CD4-positive, alpha-beta T cell (primary cell): ENCODE measurements around the gene TSPYL4. TPM values are rescaled to one million over a fixed set of nuclear protein-coding genes. Genes with fewer than 3 reads are reported as not detected.

Experiments used
- ATAC-seq: fragments of 200-7000 bp; cut with Tn5 transposase; one replicate; pipeline ENCODE4 v1.10.0; 2022; ENCODE audit warnings: mild to moderate bottlenecking; ENCODE audit not compliant: poor library complexity
- CTCF ChIA-PET: fragments of 350-600 bp; sonication (Branson Sonifier 250); formaldehyde crosslinking; loops from one replicate; lab custom pipeline; 2021; ENCODE audit warnings: antibody characterized with exemption, inconsistent platforms; lab: Charles Lee
- POLR2A ChIA-PET: fragments of 350-600 bp; sonication (Branson Sonifier 250); formaldehyde crosslinking; loops from one replicate; lab custom pipeline; 2021; ENCODE audit warnings: antibody characterized with exemption, inconsistent platforms; lab: Charles Lee
- DNase-seq, 14 experiments: peaks; one replicate each; pipeline ENCODE4 v3.0.0-alpha.2; 2013 to 2020; ENCODE audit warnings: mixed read lengths in 2 of 14
- H3K27ac ChIP-seq, 2 donors: one replicate each; pipeline versions ENCODE4 v1.5.1 to v1.7.0; 2013; ENCODE audit warnings: low read length in 2 of 2, low read depth in 1 of 2, mild to moderate bottlenecking in 1 of 2
- H3K27me3 ChIP-seq, 2 experiments: 1 replicate in 1 of 2; 2 replicates in 1 of 2; pipeline versions ENCODE4 v1.6.1 to v1.7.0; 2013; ENCODE audit warnings: low read length in 2 of 2, control low read depth in 1 of 2, mild to moderate bottlenecking in 1 of 2, moderate library complexity in 1 of 2; ENCODE audit not compliant: insufficient read depth in 2 of 2, control insufficient read depth in 1 of 2
- H3K36me3 ChIP-seq: one replicate; pipeline ENCODE4 v1.6.1; 2013; ENCODE audit warnings: low read length, control low read depth; ENCODE audit not compliant: insufficient read depth
- H3K4me1 ChIP-seq: one replicate; pipeline ENCODE4 v1.6.1; 2013; ENCODE audit warnings: low read length, control low read depth; ENCODE audit not compliant: insufficient read depth
- H3K4me3 ChIP-seq: one replicate; pipeline ENCODE4 v1.5.1; 2013; ENCODE audit warnings: mild to moderate bottlenecking, low read length, moderate library complexity
- H3K9me3 ChIP-seq, 2 experiments: 1 replicate in 1 of 2; 2 replicates in 1 of 2; pipeline versions ENCODE4 v1.6.1 to v1.7.0; 2013; ENCODE audit warnings: low read length in 2 of 2, mild to moderate bottlenecking in 2 of 2, control low read depth in 1 of 2, moderate library complexity in 1 of 2; ENCODE audit not compliant: control insufficient read depth in 1 of 2, insufficient read depth in 1 of 2
- H3K27ac Mint-ChIP-seq: one replicate; pipeline ENCODE4 v1.8.0; 2020; ENCODE audit warnings: mixed read lengths
- H3K27me3 Mint-ChIP-seq: one replicate; pipeline ENCODE4 v1.8.0; 2021; ENCODE audit warnings: mixed read lengths
- H3K36me3 Mint-ChIP-seq: one replicate; pipeline ENCODE4 v1.8.0; 2021; ENCODE audit warnings: low read depth, mixed read lengths
- H3K4me1 Mint-ChIP-seq: one replicate; pipeline ENCODE4 v1.8.0; 2021; ENCODE audit warnings: low read depth, mixed read lengths
- H3K4me3 Mint-ChIP-seq: one replicate; pipeline ENCODE4 v1.8.0; 2020; ENCODE audit warnings: mild to moderate bottlenecking, mixed read lengths
- H3K9me3 Mint-ChIP-seq: one replicate; pipeline ENCODE4 v1.8.0; 2020; ENCODE audit warnings: mixed read lengths
- intact Hi-C, 2 experiments: fragments of 100-400 bp; cut with DNase I in 1 of 2; cut with micrococcal nuclease in 1 of 2; formaldehyde crosslinking; loops; one replicate each; pipeline versions ENCODE4 v1.15.1 to v1.9.0; 2023 to 2025; cut with DNase I, micrococcal nuclease
- total RNA-seq, 174 experiments: library from RNA in 2 of 174; stranded (reverse) in 2 of 174; gene quantifications; one replicate each; pipeline ENCODE4 v1.2.3 and lab custom pipeline; 2021 to 2026
- TF ChIP-seq, protein P1 (sequence below): fragments of 200-600 bp; IDR thresholded peaks from one replicate; pipeline ENCODE4 v1.8.0; 2022; ENCODE audit warnings: antibody characterized with exemption, mild to moderate bottlenecking

Gene TSPYL4
- total RNA-seq, 2 experiments from 2014 or later: 35.9 to 37.7 TPM

DNA sequence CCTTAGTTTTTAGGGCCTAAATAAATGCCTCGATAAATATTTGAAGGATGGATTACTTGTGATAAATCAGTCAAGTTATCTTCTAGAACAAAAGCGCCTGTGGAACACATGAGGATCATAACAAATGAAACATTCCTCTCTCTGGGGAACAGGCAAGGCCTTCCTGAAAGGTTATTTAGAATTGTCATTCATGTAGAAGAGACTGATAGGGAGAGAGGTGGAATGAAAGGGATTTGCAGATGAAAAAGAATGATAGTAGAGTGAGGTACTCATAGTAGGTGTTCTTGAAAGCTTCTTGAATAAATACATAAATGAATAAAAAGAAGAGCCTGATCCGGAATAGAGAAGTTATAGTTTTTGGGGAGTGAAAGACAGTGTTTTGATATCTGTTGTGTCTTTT is 30.5 kb downstream of the TSPYL4 start:
- POLR2A ChIA-PET: no interaction called here
- no peaks in the 10 kb centered on the region for H3K27me3 Mint-ChIP-seq
- CTCF ChIA-PET: no interaction called here
- H3K27ac Mint-ChIP-seq: no peak overlapping the region
- Histone ChIP-seq H3K36me3 (peaks cover 34% of the 10 kb centered on the region), H3K27ac (no peak overlapping the region), H3K4me1 (no peaks in the 10 kb centered on the region), H3K4me3 (no peak overlapping the region), H3K9me3 (no peaks in the 10 kb centered on the region), H3K27me3 (no peaks in the 10 kb centered on the region)
- H3K36me3 Mint-ChIP-seq: peaks cover 40% of the 10 kb centered on the region
- no peak overlapping the region for H3K4me3 Mint-ChIP-seq
- ATAC-seq (no peak), DNase-seq (no peak)
- H3K4me1 Mint-ChIP-seq: no peaks in the 10 kb centered on the region
- H3K9me3 Mint-ChIP-seq: no peaks in the 10 kb centered on the region
- TF ChIP-seq, protein P1, sequence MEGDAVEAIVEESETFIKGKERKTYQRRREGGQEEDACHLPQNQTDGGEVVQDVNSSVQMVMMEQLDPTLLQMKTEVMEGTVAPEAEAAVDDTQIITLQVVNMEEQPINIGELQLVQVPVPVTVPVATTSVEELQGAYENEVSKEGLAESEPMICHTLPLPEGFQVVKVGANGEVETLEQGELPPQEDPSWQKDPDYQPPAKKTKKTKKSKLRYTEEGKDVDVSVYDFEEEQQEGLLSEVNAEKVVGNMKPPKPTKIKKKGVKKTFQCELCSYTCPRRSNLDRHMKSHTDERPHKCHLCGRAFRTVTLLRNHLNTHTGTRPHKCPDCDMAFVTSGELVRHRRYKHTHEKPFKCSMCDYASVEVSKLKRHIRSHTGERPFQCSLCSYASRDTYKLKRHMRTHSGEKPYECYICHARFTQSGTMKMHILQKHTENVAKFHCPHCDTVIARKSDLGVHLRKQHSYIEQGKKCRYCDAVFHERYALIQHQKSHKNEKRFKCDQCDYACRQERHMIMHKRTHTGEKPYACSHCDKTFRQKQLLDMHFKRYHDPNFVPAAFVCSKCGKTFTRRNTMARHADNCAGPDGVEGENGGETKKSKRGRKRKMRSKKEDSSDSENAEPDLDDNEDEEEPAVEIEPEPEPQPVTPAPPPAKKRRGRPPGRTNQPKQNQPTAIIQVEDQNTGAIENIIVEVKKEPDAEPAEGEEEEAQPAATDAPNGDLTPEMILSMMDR: no peak
- intact Hi-C loops: no loop called here

DNA sequence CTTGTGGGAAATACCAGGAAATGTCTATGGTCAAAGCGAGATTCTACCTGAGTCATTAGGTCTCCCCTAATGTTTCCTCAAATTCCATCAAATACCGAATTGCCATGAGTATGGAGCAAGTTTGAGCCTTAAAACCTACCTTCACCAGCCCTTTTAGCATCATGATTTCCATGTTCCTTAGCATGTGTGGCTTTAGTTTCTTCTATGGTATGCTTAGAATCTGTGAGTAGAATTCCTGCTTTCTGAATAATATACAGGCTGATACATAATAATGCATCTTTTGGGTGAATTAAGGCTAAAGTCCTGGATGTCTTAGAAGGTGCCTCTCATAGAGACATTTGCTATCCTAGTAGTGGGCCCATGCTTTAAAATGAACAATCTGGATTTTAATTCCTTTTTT is 32.0 kb downstream of the TSPYL4 start:
- Histone ChIP-seq H3K9me3 (no peaks in the 10 kb centered on the region), H3K4me3 (no peak overlapping the region), H3K4me1 (no peaks in the 10 kb centered on the region), H3K36me3 (peaks cover 34% of the 10 kb centered on the region), H3K27me3 (no peaks in the 10 kb centered on the region), H3K27ac (no peak overlapping the region)
- Mint-ChIP-seq H3K9me3 (no peaks in the 10 kb centered on the region), H3K27ac (no peak overlapping the region), H3K36me3 (peaks cover 40% of the 10 kb centered on the region), H3K27me3 (no peaks in the 10 kb centered on the region), H3K4me1 (peaks cover 5% of the 10 kb centered on the region), H3K4me3 (no peak overlapping the region)
- DNase-seq (no peak), ATAC-seq (no peak)
- ChIA-PET CTCF (no interaction called here), POLR2A (no interaction called here)
- TF ChIP-seq, protein P1: no peak
- intact Hi-C loops: no loop called here

DNA sequence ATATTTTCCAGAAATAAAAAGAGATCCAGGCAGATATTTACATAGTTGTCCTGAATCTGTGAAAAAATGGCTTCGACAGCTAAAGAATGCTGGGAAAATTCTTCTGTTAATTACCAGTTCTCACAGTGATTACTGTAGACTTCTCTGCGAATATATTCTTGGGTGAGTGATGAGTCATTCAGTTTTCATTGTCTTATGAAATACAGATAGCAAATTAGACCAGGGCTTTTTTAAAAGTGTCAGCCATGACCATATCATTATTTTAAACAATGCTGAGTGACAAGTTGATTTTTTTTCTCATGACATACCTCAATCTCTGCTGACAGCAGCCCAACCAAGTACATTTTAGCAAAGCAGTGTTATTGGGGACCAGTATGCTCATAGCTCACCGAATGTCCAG is 32.8 kb downstream of the TSPYL4 start:
- ATAC-seq: no peak
- Histone ChIP-seq H3K36me3 (peaks cover 34% of the 10 kb centered on the region), H3K4me3 (no peak overlapping the region), H3K9me3 (no peaks in the 10 kb centered on the region), H3K4me1 (no peaks in the 10 kb centered on the region), H3K27ac (no peak overlapping the region), H3K27me3 (no peaks in the 10 kb centered on the region)
- POLR2A ChIA-PET: no interaction called here
- Mint-ChIP-seq H3K9me3 (no peaks in the 10 kb centered on the region), H3K27me3 (no peaks in the 10 kb centered on the region), H3K4me3 (no peak overlapping the region), H3K36me3 (peaks cover 40% of the 10 kb centered on the region), H3K4me1 (peaks cover 7% of the 10 kb centered on the region), H3K27ac (no peak overlapping the region)
- CTCF ChIA-PET: no interaction called here
- no peak for DNase-seq
- intact Hi-C loops: no loop called here
- TF ChIP-seq, protein P1: no peak
